SK-N-SH (cell line): ENCODE data around the gene TRPM3. TPM values are rescaled to one million over a fixed set of nuclear protein-coding genes. Genes with fewer than 3 reads are reported as not detected.

Experiments
- CTCF ChIA-PET: fragments of 300-600, 350-600 bp; formaldehyde crosslinking; extraction: SDS; loops from one replicate; lab custom pipeline; 2021; lab: Yijun Ruan, JAX
- POLR2A ChIA-PET: fragments of 350-600 bp; sonication (Branson Sonifier 250); formaldehyde crosslinking; extraction: SDS; loops from one replicate; lab custom pipeline; 2020; ENCODE audit warnings: antibody characterized with exemption, inconsistent platforms; lab: Yijun Ruan, JAX
- DNase-seq: peaks from one replicate; pipeline ENCODE4 v3.0.0; 2012
- H2AFZ ChIP-seq: fragments of 200-600 bp; sonication (generic); 2 replicates; pipeline ENCODE4 v1.8.1; 2016; ENCODE audit warnings: antibody characterized with exemption, mild to moderate bottlenecking, low read depth
- H3F3A ChIP-seq: fragments of 200-600 bp; sonication (generic); replicated peaks from 2 replicates; pipeline ENCODE3; 2016; ENCODE audit warnings: antibody characterized with exemption, mild to moderate bottlenecking; ENCODE audit not compliant: insufficient read depth
- H3K27ac ChIP-seq, 2 experiments: fragments of 200-500 bp in 1 of 2; fragments of 200-600 bp in 1 of 2; sonication (Bioruptor generic) in 1 of 2; sonication (generic), shearing (Covaris generic) in 1 of 2; 2 replicates each; pipeline versions ENCODE4 v1.5.1 to v1.6.1; 2014 to 2016; ENCODE audit warnings: low read depth in 2 of 2, inconsistent platforms in 1 of 2, low read length in 1 of 2, mild to moderate bottlenecking in 1 of 2, mixed read lengths in 1 of 2
- H3K27me3 ChIP-seq: fragments of 200-600 bp; sonication (generic), shearing (Covaris generic); 2 replicates; pipeline ENCODE4 v1.6.1; 2016; ENCODE audit warnings: mixed run types; ENCODE audit not compliant: insufficient read depth
- H3K36me3 ChIP-seq, 2 experiments: fragments of 200-500 bp in 1 of 2; fragments of 200-600 bp in 1 of 2; sonication (Bioruptor generic) in 1 of 2; sonication (generic) in 1 of 2; replicated peaks in 1 of 2; 2 replicates each; pipeline versions ENCODE3 to v1.5.1; 2014 to 2016; ENCODE audit warnings: low read length in 1 of 2, mild to moderate bottlenecking in 1 of 2; ENCODE audit not compliant: insufficient read depth in 2 of 2, control insufficient read depth in 1 of 2
- H3K4me1 ChIP-seq, 2 experiments: fragments of 200-500 bp in 1 of 2; fragments of 200-600 bp in 1 of 2; sonication (Bioruptor generic) in 1 of 2; sonication (generic), shearing (Covaris generic) in 1 of 2; 2 replicates each; pipeline versions ENCODE4 v1.5.1 to v1.6.1; 2014 to 2016; ENCODE audit warnings: low read depth in 1 of 2, low read length in 1 of 2, mixed run types in 1 of 2; ENCODE audit not compliant: insufficient read depth in 2 of 2, control insufficient read depth in 1 of 2
- H3K4me2 ChIP-seq: fragments of 200-600 bp; sonication (generic), shearing (Covaris generic); 2 replicates; pipeline ENCODE4 v1.6.1; 2017; ENCODE audit warnings: mixed run types
- H3K4me3 ChIP-seq, 2 experiments: fragments of 200-500 bp in 1 of 2; fragments of 200-600 bp in 1 of 2; sonication (Bioruptor generic) in 1 of 2; sonication (generic), shearing (Covaris generic) in 1 of 2; 2 replicates each; pipeline versions ENCODE4 v1.5.1 to v1.8.1; 2014 to 2016; ENCODE audit warnings: low read depth in 2 of 2, inconsistent platforms in 1 of 2, low read length in 1 of 2, mild to moderate bottlenecking in 1 of 2, mixed read lengths in 1 of 2, moderate library complexity in 1 of 2
- H3K79me2 ChIP-seq: fragments of 200-600 bp; sonication (generic); 2 replicates; pipeline ENCODE4 v1.8.1; 2017; ENCODE audit warnings: mild to moderate bottlenecking; ENCODE audit not compliant: insufficient read depth
- H3K9ac ChIP-seq: fragments of 200-600 bp; sonication (generic); 2 replicates; pipeline ENCODE4 v1.6.1; 2017; ENCODE audit warnings: mixed run types
- H3K9me2 ChIP-seq: fragments of 200-600 bp; sonication (generic); 2 replicates; pipeline ENCODE4 v1.6.1; 2017; ENCODE audit warnings: mixed run types
- H3K9me3 ChIP-seq: fragments of 200-600 bp; sonication (generic); 2 replicates; pipeline ENCODE4 v1.6.1; 2017; ENCODE audit warnings: mixed run types, mild to moderate bottlenecking, moderate library complexity
- H4K20me1 ChIP-seq: fragments of 200-600 bp; sonication (generic); 2 replicates; pipeline ENCODE4 v1.6.1; 2017; ENCODE audit warnings: mild to moderate bottlenecking, mixed run types; ENCODE audit not compliant: insufficient read depth
- CHD2 ChIP-seq: fragments of 150-350 bp; IDR thresholded peaks from 2 replicates; pipeline ENCODE4 v1.6.1; 2018; ENCODE audit warnings: low read length; ENCODE audit not compliant: partially characterized antibody
- CTCF ChIP-seq: fragments of 200-600 bp; sonication (generic); IDR thresholded peaks from 2 replicates; pipeline ENCODE4 v1.6.1; 2017; ENCODE audit warnings: antibody characterized with exemption, mild to moderate bottlenecking, moderate library complexity
- ELF1 ChIP-seq: IDR thresholded peaks from 2 replicates; pipeline ENCODE4 v1.4.0; 2012
- FOXJ3 ChIP-seq: sonication (generic); formaldehyde crosslinking; IDR thresholded peaks from 2 replicates; pipeline ENCODE4 v1.5.1; 2020; ENCODE audit warnings: mild to moderate bottlenecking, missing genetic modification reagents
- GABPA ChIP-seq: IDR thresholded peaks from 2 replicates; pipeline ENCODE4 v1.4.0; 2012; ENCODE audit warnings: low read depth, mild to moderate bottlenecking
- GATA2 ChIP-seq: sonication (generic); formaldehyde crosslinking; IDR thresholded peaks from 2 replicates; pipeline ENCODE4 v1.5.0; 2020; ENCODE audit warnings: mild to moderate bottlenecking, missing genetic modification reagents
- IRF3 ChIP-seq: fragments of 150-350 bp; IDR thresholded peaks from 2 replicates; pipeline ENCODE4 v1.6.1; 2016; ENCODE audit warnings: mild to moderate bottlenecking, low read depth, low read length
- MEF2A ChIP-seq: IDR thresholded peaks from 2 replicates; pipeline ENCODE4 v1.4.0; 2012; ENCODE audit warnings: low read depth, borderline replicate concordance
- MXI1 ChIP-seq: IDR thresholded peaks from 2 replicates; pipeline ENCODE4 v1.6.1; 2012; ENCODE audit warnings: mild to moderate bottlenecking, low read depth, low read length, improper control_type of control experiment
- NRF1 ChIP-seq: IDR thresholded peaks from 2 replicates; pipeline ENCODE4 v1.6.1; 2012; ENCODE audit warnings: low read depth, mild to moderate bottlenecking, low read length
- POLR2AphosphoS5 ChIP-seq: IDR thresholded peaks from 2 replicates; pipeline ENCODE4 v1.6.1; 2012; ENCODE audit warnings: low read depth, low read length
- SMC3 ChIP-seq: IDR thresholded peaks from 2 replicates; pipeline ENCODE4 v1.6.1; 2012; ENCODE audit warnings: low read depth, low read length, improper control_type of control experiment
- TAF1 ChIP-seq: IDR thresholded peaks from 2 replicates; pipeline ENCODE4 v1.6.1; 2012; ENCODE audit warnings: low read depth, mild to moderate bottlenecking, low read length, moderate library complexity, borderline replicate concordance
- TCF12 ChIP-seq: IDR thresholded peaks from 2 replicates; pipeline ENCODE4 v1.4.0; 2012
- ZBTB33 ChIP-seq: IDR thresholded peaks from 2 replicates; pipeline ENCODE4 v1.4.0; 2012; ENCODE audit warnings: low read depth, borderline replicate concordance
- WGBS: methylation state at CpG from one replicate; pipeline ENCODE4 v1.1.6; 2017; ENCODE audit warnings: low lambda C conversion rate; 5-methylcytosine and 5-hydroxymethylcytosine counted together
- polyA plus RNA-seq, 3 experiments: library from polyadenylated mRNA; depleted of rRNA; stranded (reverse); fragments of >200 nt; gene quantifications; 2 replicates each; pipeline ENCODE4 v1.2.3, GENCODE V29; 2012

Gene TRPM3
- polyA plus RNA-seq, 1 of the 3 experiments (the other 2 are of a cell fraction): not detected

GRCh38 chr9:70832492-70832891, 288.9 kb downstream of the TRPM3 start (continued):
- TF ChIP-seq CHD2 (no peak), FOXJ3 (no peak)

- H3K9me2 ChIP-seq: no peaks in the 10 kb centered on the region
- POLR2A ChIA-PET: interaction anchor here (0.6 kb wide), 1 partner anchor 181 kb away, joined by 4 read pairs; no protein-coding TSS in a partner anchor
- no peak overlapping the region for H3K27ac ChIP-seq
- no peak overlapping the region for H3K4me2 ChIP-seq
- no peaks in the 10 kb centered on the region for H3K36me3 ChIP-seq
- no peak for TF ChIP-seq MEF2A
- no peak for TF ChIP-seq MXI1
- TF ChIP-seq ELF1: no peak
- TF ChIP-seq ZBTB33: no peak
- no peak for TF ChIP-seq POLR2AphosphoS5
- TF ChIP-seq TCF12: no peak
- no peak for TF ChIP-seq CHD2
- TF ChIP-seq TAF1: no peak
- no peak for TF ChIP-seq GATA2
- no peak for TF ChIP-seq CTCF
- no peak for TF ChIP-seq IRF3
- TF ChIP-seq SMC3: no peak
- no peak for TF ChIP-seq NRF1
- no peak for TF ChIP-seq GABPA
- TF ChIP-seq, all 33 proteins: peak for 0
- WGBS: 4% methylated on average over 4 of the region's 4 CpGs
- DNase-seq: no peak
- CTCF ChIA-PET: no interaction called here
- no peaks in the 10 kb centered on the region for H4K20me1 ChIP-seq
- H3K27me3 ChIP-seq: peaks cover 7% of the 10 kb centered on the region; the same call in 1 of the 2 replicates
- no peaks in the 10 kb centered on the region for H3F3A ChIP-seq
- H3K4me1 ChIP-seq: no peaks in the 10 kb centered on the region
- no peaks in the 10 kb centered on the region for H3K79me2 ChIP-seq
- no peak overlapping the region for H3K4me3 ChIP-seq
- no peak overlapping the region for H3K9ac ChIP-seq
- H2AFZ ChIP-seq: no peak overlapping the region
- H3K9me3 ChIP-seq: no peaks in the 10 kb centered on the region; the same call in 1 of the 2 replicates
Observed at GRCh38 chr9:70830618-70831017, 290.8 kb downstream of the TRPM3 start.
